GM21515 (cell line): Measurements from ENCODE around the gene THAP5.

ENCODE experiments used
- ATAC-seq: cut with Tn5 transposase; IDR thresholded peaks from one replicate; pipeline ENCODE4 v1.9.1; 2021; ENCODE audit not compliant: unreplicated experiment

THAP5 gene

GRCh38 chr7:108535744-108536143, 33.8 kb downstream of the THAP5 start:
- no peak for ATAC-seq

- ATAC-seq, result no peak
These were observed 34.2 kb downstream of the THAP5 start for GRCh38 chr7:108535257-108535656.

- ATAC-seq, result no peak
These were observed 35.8 kb downstream of the THAP5 start for GRCh38 chr7:108533712-108534111.

- ATAC-seq, result no peak
These were observed 40.2 kb downstream of the THAP5 start for GRCh38 chr7:108529341-108529740.

- ATAC-seq, result no peak
These were observed 41.3 kb downstream of the THAP5 start for GRCh38 chr7:108528183-108528712.

GRCh38 chr7:108526768-108527017, 42.8 kb downstream of the THAP5 start:
- ATAC-seq, result no peak

- ATAC-seq, result peak; percentile 95
These were observed 43.3 kb downstream of the THAP5 start, which contains the start of gene PNPLA8 for GRCh38 chr7:108525985-108526767. PNPLA8 (minus strand) TSS chr7:108526135; CDS start chr7:108515491, 10,644 bp downstream.

GRCh38 chr7:108525327-108525984, 44.0 kb downstream of the THAP5 start:
- peak; percentile 51 for ATAC-seq

GRCh38 chr7:108522780-108523179, 46.7 kb downstream of the THAP5 start:
- no peak for ATAC-seq

GRCh38 chr7:108517951-108518350, 51.6 kb downstream of the THAP5 start:
- ATAC-seq, result no peak

- ATAC-seq, result no peak
These were observed 53.9 kb downstream of the THAP5 start for GRCh38 chr7:108515630-108516029.

- no peak for ATAC-seq
These were observed 54.5 kb downstream of the THAP5 start for GRCh38 chr7:108515013-108515412.
